ENCODE measurements around the gene SFMBT2.
A peak's percentile ranks its signal among the peaks of the same experiment; 100 is the strongest.

Gene SFMBT2

GRCh38 chr10:7243139-7243538, 167.7 kb downstream of the SFMBT2 start:
- no peak overlapping the region for H3K4me3 ChIP-seq (replicated peaks; ENCODE audit: low read depth, low read length)
- DNase-seq (ENCODE audit: low read depth) = no peak
- TF ChIP-seq, protein P1, sequence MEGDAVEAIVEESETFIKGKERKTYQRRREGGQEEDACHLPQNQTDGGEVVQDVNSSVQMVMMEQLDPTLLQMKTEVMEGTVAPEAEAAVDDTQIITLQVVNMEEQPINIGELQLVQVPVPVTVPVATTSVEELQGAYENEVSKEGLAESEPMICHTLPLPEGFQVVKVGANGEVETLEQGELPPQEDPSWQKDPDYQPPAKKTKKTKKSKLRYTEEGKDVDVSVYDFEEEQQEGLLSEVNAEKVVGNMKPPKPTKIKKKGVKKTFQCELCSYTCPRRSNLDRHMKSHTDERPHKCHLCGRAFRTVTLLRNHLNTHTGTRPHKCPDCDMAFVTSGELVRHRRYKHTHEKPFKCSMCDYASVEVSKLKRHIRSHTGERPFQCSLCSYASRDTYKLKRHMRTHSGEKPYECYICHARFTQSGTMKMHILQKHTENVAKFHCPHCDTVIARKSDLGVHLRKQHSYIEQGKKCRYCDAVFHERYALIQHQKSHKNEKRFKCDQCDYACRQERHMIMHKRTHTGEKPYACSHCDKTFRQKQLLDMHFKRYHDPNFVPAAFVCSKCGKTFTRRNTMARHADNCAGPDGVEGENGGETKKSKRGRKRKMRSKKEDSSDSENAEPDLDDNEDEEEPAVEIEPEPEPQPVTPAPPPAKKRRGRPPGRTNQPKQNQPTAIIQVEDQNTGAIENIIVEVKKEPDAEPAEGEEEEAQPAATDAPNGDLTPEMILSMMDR (IDR thresholded peaks at IDR 0.05; ENCODE audit: low read length, missing control alignments) = no peak

DNA sequence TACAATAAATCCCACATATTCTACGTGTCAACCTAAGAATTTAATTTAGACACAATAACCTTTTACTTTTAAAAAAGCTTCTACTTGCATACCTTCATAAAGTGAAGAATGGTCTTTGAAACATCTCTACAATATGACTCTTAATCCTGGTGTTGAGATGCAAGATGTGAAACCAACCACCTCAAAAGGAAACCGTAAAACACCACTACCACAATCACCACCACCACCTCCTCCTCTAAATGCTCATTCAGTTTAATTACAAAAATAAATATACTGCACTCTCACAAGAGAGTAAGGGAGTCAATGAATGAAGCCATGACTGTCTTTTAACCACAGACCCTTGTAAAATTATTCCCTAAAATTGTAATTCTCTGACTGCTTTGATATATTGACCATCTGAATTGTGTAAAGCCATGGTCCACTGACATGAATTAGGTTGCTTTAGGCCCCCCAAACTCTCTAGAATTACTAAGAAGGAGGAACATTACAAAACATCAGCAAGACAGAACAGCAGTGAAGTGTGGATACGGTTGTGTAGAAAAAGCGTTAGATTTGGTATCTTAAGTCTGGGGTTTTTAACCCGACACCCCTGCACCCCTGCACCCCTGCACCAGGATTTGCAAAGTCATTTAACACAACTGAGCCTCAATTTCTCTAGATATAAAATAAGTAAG, 171.4 kb downstream of the SFMBT2 start:
- no peak for DNase-seq (ENCODE audit: low read depth)
- H3K4me3 ChIP-seq (replicated peaks; ENCODE audit: low read depth, low read length) = no peak overlapping the region

GRCh38 chr10:7235376-7235775, 175.5 kb downstream of the SFMBT2 start:
- DNase-seq (ENCODE audit: low read depth) = no peak
- TF ChIP-seq, protein P1 (IDR thresholded peaks at IDR 0.05; ENCODE audit: low read length, missing control alignments) = no peak
- no peak overlapping the region for H3K4me3 ChIP-seq (replicated peaks; ENCODE audit: low read depth, low read length)

More for the DNA sequence above, 171.4 kb downstream of the SFMBT2 start:
- TF ChIP-seq, protein P1 (IDR thresholded peaks at IDR 0.05; ENCODE audit: low read length, missing control alignments) = no peak

DNA sequence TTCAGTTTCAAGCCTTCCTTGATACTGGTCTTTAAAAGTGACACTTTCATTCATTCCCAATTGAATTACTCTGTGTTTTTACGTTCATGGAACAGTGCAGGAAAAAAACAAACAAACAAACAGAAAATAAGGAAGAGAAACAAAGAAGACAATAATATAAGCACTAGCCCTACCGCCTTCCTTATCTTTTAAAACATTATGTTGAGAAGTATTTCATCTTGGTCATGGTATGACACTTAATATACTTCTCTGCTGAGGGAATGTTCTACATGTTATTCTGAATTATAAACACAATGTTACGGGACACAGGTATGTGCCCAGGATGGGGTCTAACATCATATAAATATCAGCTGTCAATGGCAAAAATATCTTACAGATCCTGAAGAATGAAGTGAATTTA, 176.7 kb downstream of the SFMBT2 start:
- no peak overlapping the region for H3K4me3 ChIP-seq (replicated peaks; ENCODE audit: low read depth, low read length)
- no peak for DNase-seq (ENCODE audit: low read depth)
- TF ChIP-seq, protein P1 (IDR thresholded peaks at IDR 0.05; ENCODE audit: low read length, missing control alignments) = no peak

DNA sequence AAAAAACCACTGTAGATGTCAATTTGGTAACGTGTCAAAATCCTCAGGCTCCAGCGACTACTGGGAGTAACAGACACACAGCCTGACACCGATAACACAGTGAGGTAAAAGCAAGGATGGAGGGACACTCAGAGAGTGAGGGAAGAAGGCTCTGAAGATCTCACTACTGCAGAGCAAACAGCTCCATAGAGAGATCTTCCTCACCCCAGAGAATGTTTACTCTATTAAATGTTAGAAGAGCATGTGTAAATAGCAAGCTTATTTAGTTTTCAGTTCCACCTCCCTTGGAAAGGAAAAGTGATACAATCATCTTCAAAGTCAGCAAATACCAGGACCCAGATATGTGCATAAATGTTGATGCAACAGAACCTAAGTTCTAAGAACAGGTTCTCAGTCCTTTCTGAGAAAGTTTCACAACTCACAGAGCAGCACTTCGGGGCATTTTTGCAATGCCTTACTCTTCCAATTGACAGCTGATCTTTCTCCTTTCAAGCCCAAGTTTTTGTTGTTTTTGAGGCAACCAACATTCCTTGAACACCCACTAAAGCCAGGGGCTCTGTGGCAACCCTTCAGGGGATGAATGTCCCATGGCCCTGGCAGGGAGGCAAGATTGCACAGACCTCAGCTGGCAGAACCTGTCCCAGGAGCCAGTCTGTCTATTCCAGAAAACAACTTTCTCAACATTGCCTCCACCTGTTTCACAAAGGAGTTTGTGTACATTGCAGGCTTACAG, 177.4 kb downstream of the SFMBT2 start:
- no peak overlapping the region for H3K4me3 ChIP-seq (replicated peaks; ENCODE audit: low read depth, low read length)
- peak; percentile 2 for DNase-seq (ENCODE audit: low read depth)
- TF ChIP-seq, protein P1 (IDR thresholded peaks at IDR 0.05; ENCODE audit: low read length, missing control alignments) = no peak

- TF ChIP-seq, protein P1 (IDR thresholded peaks at IDR 0.05; ENCODE audit: low read length, missing control alignments) = no peak
- no peak for DNase-seq (ENCODE audit: low read depth)
- no peak overlapping the region for H3K4me3 ChIP-seq (replicated peaks; ENCODE audit: low read depth, low read length)
Observed at GRCh38 chr10:7231509-7232414, 179.1 kb downstream of the SFMBT2 start.

All from fibroblast of pulmonary artery (primary cell).